Astrocyte (in vitro differentiated cells and primary cell): ENCODE results near the gene PKD1. TPM values are rescaled to one million over a fixed set of nuclear protein-coding genes. Genes with fewer than 3 reads are reported as not detected.

Experiments used
- DNase-seq: peaks from one replicate; pipeline ENCODE4 v3.0.0-alpha.2; 2010; ENCODE audit warnings: low read depth
- FAIRE-seq: peaks from 2 replicates; lab custom pipeline; 2011; peaks lifted over from hg19 to GRCh38; lab: Jason Lieb, UNC
- H2AFZ ChIP-seq: 2 replicates; pipeline ENCODE4 v1.6.0; 2012; ENCODE audit warnings: low read depth, low read length, inconsistent platforms
- H3K27ac ChIP-seq: 2 replicates; pipeline ENCODE4 v1.5.1; 2011; ENCODE audit warnings: low read depth, low read length, inconsistent platforms
- H3K27me3 ChIP-seq: 2 replicates; pipeline ENCODE4 v1.6.0; 2011; ENCODE audit warnings: low read length, inconsistent platforms; ENCODE audit not compliant: insufficient read depth
- H3K36me3 ChIP-seq: 2 replicates; pipeline ENCODE4 v1.5.1; 2011; ENCODE audit warnings: low read length, inconsistent platforms; ENCODE audit not compliant: insufficient read depth
- H3K4me1 ChIP-seq: 2 replicates; pipeline ENCODE4 v1.5.1; 2011; ENCODE audit warnings: low read length, inconsistent platforms; ENCODE audit not compliant: insufficient read depth
- H3K4me2 ChIP-seq: 2 replicates; pipeline ENCODE4 v1.6.0; 2012; ENCODE audit warnings: low read length, inconsistent platforms
- H3K4me3 ChIP-seq: 2 replicates; pipeline ENCODE4 v1.5.1; 2011; ENCODE audit warnings: low read depth, mild to moderate bottlenecking, low read length, inconsistent platforms; ENCODE audit not compliant: insufficient read depth
- H3K79me2 ChIP-seq: 2 replicates; pipeline ENCODE4 v1.6.0; 2012; ENCODE audit warnings: mild to moderate bottlenecking, low read length, inconsistent platforms; ENCODE audit not compliant: insufficient read depth
- H3K9ac ChIP-seq: 2 replicates; pipeline ENCODE4 v1.6.0; 2012; ENCODE audit warnings: mild to moderate bottlenecking, low read length, inconsistent platforms
- H3K9me3 ChIP-seq: 2 replicates; pipeline ENCODE4 v1.5.1; 2012; ENCODE audit warnings: low read depth, mild to moderate bottlenecking, low read length, inconsistent platforms; ENCODE audit not compliant: insufficient read depth
- H4K20me1 ChIP-seq: 2 replicates; pipeline ENCODE4 v1.6.0; 2012; ENCODE audit warnings: low read length, inconsistent platforms; ENCODE audit not compliant: insufficient read depth
- H3K27ac Mint-ChIP-seq: one replicate; pipeline ENCODE4 v1.8.0; 2021; ENCODE audit warnings: mild to moderate bottlenecking, mixed read lengths; ENCODE audit not compliant: unreplicated experiment
- H3K27me3 Mint-ChIP-seq: one replicate; pipeline ENCODE4 v1.8.0; 2021; ENCODE audit warnings: low read depth, mixed read lengths; ENCODE audit not compliant: unreplicated experiment
- H3K36me3 Mint-ChIP-seq: one replicate; pipeline ENCODE4 v1.8.0; 2021; ENCODE audit warnings: low read depth, mixed read lengths; ENCODE audit not compliant: unreplicated experiment
- H3K4me1 Mint-ChIP-seq: one replicate; pipeline ENCODE4 v1.8.0; 2021; ENCODE audit warnings: low read depth, mixed read lengths; ENCODE audit not compliant: unreplicated experiment
- H3K4me3 Mint-ChIP-seq: one replicate; pipeline ENCODE4 v1.8.0; 2021; ENCODE audit warnings: mild to moderate bottlenecking, moderate library complexity, mixed read lengths; ENCODE audit not compliant: unreplicated experiment
- H3K9me3 Mint-ChIP-seq: one replicate; pipeline ENCODE4 v1.8.0; 2021; ENCODE audit warnings: mild to moderate bottlenecking, mixed read lengths; ENCODE audit not compliant: unreplicated experiment
- CTCF ChIP-seq: IDR thresholded peaks from 2 replicates; pipeline ENCODE4 v1.5.1; 2011; ENCODE audit warnings: low read depth, mild to moderate bottlenecking, inconsistent platforms, low read length, moderate library complexity; ENCODE audit not compliant: insufficient read depth
- EZH2 ChIP-seq: IDR thresholded peaks from 2 replicates; pipeline ENCODE4 v1.6.1; 2012; ENCODE audit warnings: mild to moderate bottlenecking, low read length, inconsistent platforms; ENCODE audit not compliant: insufficient read depth
- total RNA-seq: library from RNA; stranded (reverse); gene quantifications from 2 replicates; pipeline ENCODE4 v1.2.1, GENCODE V29; 2021

The PKD1 gene
- total RNA-seq, 1 donor from 2014 or later: 112 TPM

- Histone ChIP-seq H4K20me1 (peaks cover 49% of the 10 kb centered on the region), H3K79me2 (peaks cover 42% of the 10 kb centered on the region), H3K9ac (no peak overlapping the region), H3K36me3 (peaks cover 7% of the 10 kb centered on the region), H2AFZ (no peak overlapping the region), H3K4me1 (peaks cover 2% of the 10 kb centered on the region), H3K4me3 (no peak overlapping the region), H3K27ac (no peak overlapping the region), H3K4me2 (no peak overlapping the region), H3K27me3 (no peaks in the 10 kb centered on the region), H3K9me3 (no peaks in the 10 kb centered on the region)
- DNase-seq: no peak
- no peak for FAIRE-seq
- Mint-ChIP-seq H3K27ac (no peak overlapping the region), H3K27me3 (no peaks in the 10 kb centered on the region), H3K4me3 (no peak overlapping the region), H3K36me3 (peaks cover 2% of the 10 kb centered on the region), H3K9me3 (no peaks in the 10 kb centered on the region), H3K4me1 (peaks cover 2% of the 10 kb centered on the region)
- TF ChIP-seq CTCF (no peak), EZH2 (no peak)
These were observed 31.5 kb upstream of the PKD1 start for GRCh38 chr16:2167068-2167638.

- DNase-seq: no peak
These were observed 30.8 kb upstream of the PKD1 start for GRCh38 chr16:2166263-2167067.

More at GRCh38 chr16:2166263-2167067, 30.8 kb upstream of the PKD1 start:
- Histone ChIP-seq H3K4me1 (peaks cover 3% of the 10 kb centered on the region), H3K79me2 (peaks cover 49% of the 10 kb centered on the region), H3K9me3 (no peaks in the 10 kb centered on the region), H2AFZ (no peak overlapping the region), H3K36me3 (peaks cover 7% of the 10 kb centered on the region), H4K20me1 (peaks cover 56% of the 10 kb centered on the region), H3K4me3 (no peak overlapping the region), H3K27me3 (no peaks in the 10 kb centered on the region), H3K27ac (no peak overlapping the region), H3K9ac (no peak overlapping the region), H3K4me2 (no peak overlapping the region)
- no peaks in the 10 kb centered on the region for H3K27me3 Mint-ChIP-seq
- H3K4me1 Mint-ChIP-seq: peaks cover 2% of the 10 kb centered on the region
- peak overlapping the region; percentile 62 for H3K27ac Mint-ChIP-seq
- H3K9me3 Mint-ChIP-seq: no peaks in the 10 kb centered on the region
- FAIRE-seq: no peak
- no peak overlapping the region for H3K4me3 Mint-ChIP-seq
- peaks cover 2% of the 10 kb centered on the region for H3K36me3 Mint-ChIP-seq
- TF ChIP-seq EZH2: no peak
- TF ChIP-seq CTCF: no peak
